Measurements from ENCODE around the gene PLEKHA6.

PLEKHA6 gene

GRCh38 chr1:204306076-204306475 is 53.7 kb downstream of the PLEKHA6 start:
- TF ChIP-seq CTCF (conservative IDR thresholded peaks at IDR 0.05; ENCODE audit: low read depth, low read length): no peak
- no peak overlapping the region for H3K4me3 ChIP-seq (ENCODE audit: low read depth, low read length)
- DNase-seq (ENCODE audit: low read depth): no peak

GRCh38 chr1:204304067-204304466 is 55.7 kb downstream of the PLEKHA6 start:
- DNase-seq (ENCODE audit: low read depth): no peak
- no peak overlapping the region for H3K4me3 ChIP-seq (ENCODE audit: low read depth, low read length)
- TF ChIP-seq CTCF (conservative IDR thresholded peaks at IDR 0.05; ENCODE audit: low read depth, low read length): no peak

- peak; percentile 15 for TF ChIP-seq CTCF (conservative IDR thresholded peaks at IDR 0.05; ENCODE audit: low read depth, low read length)
- no peak overlapping the region for H3K4me3 ChIP-seq (ENCODE audit: low read depth, low read length)
- no peak for DNase-seq (ENCODE audit: low read depth)
These were observed 57.0 kb downstream of the PLEKHA6 start for GRCh38 chr1:204302769-204303168.

GRCh38 chr1:204301171-204301957 is 58.4 kb downstream of the PLEKHA6 start:
- DNase-seq (ENCODE audit: low read depth): no peak
- H3K4me3 ChIP-seq (ENCODE audit: low read depth, low read length): no peak overlapping the region
- TF ChIP-seq CTCF (conservative IDR thresholded peaks at IDR 0.05; ENCODE audit: low read depth, low read length): no peak

- no peak for TF ChIP-seq CTCF (conservative IDR thresholded peaks at IDR 0.05; ENCODE audit: low read depth, low read length)
- DNase-seq (ENCODE audit: low read depth): no peak
- H3K4me3 ChIP-seq (ENCODE audit: low read depth, low read length): no peak overlapping the region
These were observed 59.8 kb downstream of the PLEKHA6 start for GRCh38 chr1:204299814-204300365.

GRCh38 chr1:204296431-204296988 is 63.2 kb downstream of the PLEKHA6 start:
- peak; percentile 87 for DNase-seq (ENCODE audit: low read depth)
- peak; percentile 3 for TF ChIP-seq CTCF (conservative IDR thresholded peaks at IDR 0.05; ENCODE audit: low read depth, low read length)
- no peak overlapping the region for H3K4me3 ChIP-seq (ENCODE audit: low read depth, low read length)

Data from choroid plexus epithelial cell (primary cell).